Femur (tissue), 1 donor: ENCODE measurements around the gene FAM89A.
"Not testable (repeated sequence)": the region's sequence is repeated elsewhere in the genome, so short reads cannot be mapped to it uniquely, and the experiment has no call there.

Source experiments
- DNase-seq: peaks from one replicate; pipeline ENCODE4 v3.0.0-alpha.2; 2017

The FAM89A gene

DNA sequence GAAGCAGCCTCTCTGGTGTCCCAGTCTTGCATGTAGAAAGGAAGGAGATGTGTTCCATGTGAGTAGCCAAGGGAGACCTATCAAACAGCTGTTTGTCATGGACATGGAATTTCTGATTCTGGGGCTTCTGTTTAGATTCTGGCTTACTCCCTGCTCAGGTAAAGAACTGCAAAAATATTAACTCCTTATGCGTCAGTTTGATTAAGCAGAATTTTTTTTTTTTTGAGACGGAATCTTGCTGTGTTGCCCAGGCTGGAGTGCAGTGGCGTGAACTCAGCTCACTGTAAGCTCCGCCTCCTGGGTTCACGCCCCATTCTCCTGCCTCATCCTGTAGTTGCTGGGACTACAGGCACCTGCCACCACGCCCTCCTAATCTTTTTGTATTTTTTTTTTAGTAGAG, 54.3 kb downstream of the FAM89A start:
- no peak for DNase-seq

DNA sequence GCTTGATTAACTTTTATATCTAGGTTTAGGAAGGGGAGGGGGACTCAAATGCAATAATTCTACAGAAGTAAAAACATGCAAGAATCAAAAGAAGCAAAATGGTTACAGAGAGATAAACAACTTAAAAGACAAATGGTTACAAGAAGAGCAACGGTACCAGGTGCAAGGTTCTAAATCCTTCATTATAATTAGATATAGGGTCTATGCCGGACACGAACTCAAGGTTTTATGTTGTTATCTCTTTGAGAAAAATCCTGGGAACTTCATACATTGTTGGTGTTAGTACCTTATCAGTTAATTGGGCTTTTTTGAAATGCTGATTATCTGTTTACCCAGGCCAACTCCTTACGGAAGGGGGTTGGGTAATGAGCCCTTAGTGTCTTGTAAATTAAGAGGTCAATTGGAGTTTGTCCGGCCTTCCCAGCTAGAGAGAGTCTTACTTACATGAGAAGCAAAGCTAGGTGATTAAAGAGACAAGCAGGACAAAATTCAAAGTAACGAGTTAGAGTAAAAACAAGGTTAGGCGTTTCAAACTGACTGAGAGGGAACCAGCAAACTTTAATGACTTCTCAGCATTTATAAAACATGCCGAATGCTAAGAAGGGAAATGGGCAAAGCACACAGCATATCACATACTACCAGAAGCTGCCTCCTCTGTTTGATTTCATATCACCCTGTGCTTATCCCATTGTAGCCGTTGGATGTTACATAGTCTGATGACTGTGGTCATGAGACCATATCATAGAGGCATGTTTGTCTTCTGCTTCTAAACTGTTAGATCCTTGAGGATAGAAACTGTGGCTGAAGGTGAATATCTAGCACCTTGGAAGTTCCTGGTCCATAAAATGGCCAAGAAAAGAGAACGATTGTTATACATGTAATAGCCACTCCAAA, 55.2 kb downstream of the FAM89A start:
- not testable (repeated sequence) for DNase-seq

DNA sequence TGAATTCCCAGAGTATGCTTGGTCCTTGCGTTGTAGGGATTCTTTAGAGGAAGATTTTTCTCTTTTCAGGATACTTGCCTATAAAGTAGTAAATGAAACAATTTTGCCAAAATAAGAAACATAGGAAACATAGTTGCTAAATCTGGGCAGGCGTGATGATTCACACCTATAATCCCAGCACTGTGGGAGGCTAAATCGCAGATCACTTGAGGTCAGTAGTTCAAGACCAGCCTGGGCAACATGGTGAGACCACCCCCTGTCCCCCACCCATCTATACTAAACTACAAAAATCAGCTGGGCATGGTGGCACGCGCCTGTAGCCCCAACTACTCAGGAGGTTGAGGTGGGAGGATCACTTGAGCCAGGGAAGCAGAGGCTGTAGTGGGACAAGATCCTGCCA, 56.2 kb downstream of the FAM89A start:
- no peak for DNase-seq

DNA sequence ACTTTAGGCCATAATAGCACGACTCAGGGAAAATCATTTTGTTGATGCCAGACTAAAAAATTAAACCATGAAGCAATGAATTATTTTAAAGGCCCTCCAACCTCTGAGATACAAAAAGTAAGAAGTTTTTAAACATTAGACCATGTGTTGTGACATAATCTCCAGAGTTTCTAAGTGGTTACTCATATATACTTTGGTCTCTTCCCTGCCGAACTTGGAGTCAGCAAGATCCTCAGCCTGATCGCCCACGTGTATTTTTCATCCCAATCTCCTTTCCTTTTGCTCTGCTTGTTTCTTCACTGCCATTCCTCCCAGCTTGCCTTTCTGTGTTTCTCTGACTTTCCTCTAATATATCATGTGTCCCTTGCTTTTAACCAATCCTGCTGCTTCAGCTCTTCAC, 57.4 kb downstream of the FAM89A start:
- DNase-seq: no peak

DNA sequence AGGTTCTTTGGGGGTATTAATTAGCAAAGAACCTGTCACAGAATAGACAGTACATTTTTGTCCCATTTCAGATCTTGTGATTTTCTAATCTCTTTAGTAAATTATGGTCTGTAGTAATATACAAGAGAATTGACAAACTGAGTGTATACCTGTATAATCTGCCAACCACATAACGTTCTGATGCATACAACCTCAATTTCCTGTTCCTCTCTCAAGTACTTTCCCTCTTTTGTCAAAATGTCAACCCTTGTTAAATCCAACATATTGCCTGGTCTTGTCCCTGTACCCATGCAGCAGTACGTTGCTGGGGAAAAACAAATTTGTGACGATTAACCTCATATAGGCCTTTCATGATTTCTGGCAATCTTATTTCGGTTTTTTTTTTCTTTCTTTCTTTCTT, 60.1 kb downstream of the FAM89A start:
- DNase-seq: no peak

DNA sequence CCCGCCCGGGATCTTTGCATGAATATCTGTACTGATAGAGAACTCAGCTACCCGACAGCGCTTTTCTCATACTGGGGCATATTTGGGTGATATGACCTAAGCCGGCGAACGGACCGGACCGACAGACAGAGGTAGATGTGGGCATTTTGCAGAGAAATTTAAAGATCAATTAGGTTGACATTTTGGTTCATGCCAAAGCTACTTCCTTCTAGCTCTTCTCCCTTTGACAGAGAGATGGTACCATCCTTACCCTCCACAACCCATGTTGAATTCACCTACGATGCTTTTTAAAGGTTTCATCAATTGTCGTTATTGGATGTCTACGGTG, 60.7 kb downstream of the FAM89A start:
- no peak for DNase-seq

DNA sequence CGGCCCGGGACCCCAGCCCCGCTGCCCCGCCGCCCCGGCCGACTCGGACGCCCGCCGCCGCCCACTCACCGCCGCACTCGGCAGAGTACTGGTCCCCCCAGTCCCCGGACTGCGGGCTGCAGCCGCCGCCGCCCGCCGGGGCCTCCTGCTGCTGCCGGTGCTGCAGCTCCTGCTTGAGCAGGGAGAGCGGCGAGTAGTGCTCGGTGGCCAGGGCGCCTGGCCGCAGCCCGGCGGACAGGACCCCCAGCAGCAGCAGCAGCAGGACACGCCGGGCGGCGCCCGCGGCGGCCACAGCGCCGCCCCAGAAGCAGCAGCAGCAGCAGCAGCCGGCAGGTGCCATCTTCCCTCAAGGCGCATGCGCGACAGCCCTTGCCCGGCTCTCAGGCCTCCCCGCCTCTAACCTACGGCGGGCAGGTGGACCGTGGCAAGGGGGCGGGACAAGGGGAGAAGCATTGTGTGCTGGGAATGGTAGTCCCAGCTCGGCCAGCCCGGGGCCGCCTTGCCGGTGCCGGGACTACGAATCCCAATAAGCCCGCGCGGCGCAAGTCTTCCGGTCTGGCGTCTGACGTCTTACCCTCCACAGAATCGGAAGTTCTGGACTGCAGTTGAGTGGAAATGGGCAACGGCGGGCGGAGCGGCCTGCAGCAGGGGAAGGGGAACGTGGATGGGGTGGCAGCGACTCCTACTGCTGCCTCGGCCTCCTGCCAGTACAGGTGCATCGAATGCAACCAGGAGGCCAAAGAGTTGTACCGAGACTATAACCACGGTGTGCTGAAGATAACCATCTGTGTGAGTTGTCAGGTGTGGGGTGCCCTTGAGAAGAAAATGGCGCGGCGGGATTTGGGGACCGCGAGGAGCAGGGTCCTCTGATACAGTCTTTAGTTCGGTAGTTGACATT, 61.3 kb downstream of the FAM89A start, which contains the start of the genes ARV1 and TTC13:
ARV1 (plus strand) TSS at position 604 of the 898 bp plus-strand sequence; CDS start at position 616, 12 bp downstream.
TTC13 (minus strand) TSS at position 371 of the 898 bp plus-strand sequence; CDS start at position 340, 31 bp downstream.
- DNase-seq: peak; percentile 99

DNA sequence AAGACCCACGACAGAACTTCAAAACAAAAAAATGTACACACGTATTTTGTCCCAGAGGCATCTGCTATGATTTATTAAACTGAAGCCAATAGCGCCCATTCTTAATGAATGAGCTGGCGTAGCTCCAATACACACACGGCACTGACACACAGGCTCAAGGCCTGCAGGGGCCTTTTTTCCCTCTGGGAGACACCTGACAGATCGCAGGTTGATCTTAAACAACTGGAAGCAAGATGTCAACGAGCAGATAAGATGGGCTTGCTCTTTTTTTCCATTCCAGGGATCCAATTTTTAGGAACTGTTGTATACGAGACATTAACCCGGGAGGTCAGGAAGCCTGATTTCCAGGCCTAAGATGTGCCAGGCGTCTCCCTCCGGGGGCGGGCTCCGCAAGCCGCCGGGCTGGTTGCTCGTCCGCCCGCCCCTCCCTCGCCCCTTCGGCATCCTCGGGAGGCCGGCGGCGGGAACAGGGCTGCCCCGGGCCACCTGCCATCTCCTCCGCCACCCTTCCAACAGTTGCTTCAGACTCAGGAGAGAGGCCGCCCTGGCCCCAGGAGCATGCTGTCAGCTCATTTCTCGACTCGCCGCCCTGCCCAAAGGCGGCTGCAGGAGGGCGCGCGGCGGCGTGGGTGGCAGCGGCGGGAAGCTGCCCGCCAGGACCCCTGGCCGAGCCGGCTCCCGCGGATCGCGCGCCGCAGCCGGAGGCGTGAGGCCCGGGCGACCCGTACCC, 62.1 kb downstream of the FAM89A start:
- DNase-seq: peak; percentile 34

DNA sequence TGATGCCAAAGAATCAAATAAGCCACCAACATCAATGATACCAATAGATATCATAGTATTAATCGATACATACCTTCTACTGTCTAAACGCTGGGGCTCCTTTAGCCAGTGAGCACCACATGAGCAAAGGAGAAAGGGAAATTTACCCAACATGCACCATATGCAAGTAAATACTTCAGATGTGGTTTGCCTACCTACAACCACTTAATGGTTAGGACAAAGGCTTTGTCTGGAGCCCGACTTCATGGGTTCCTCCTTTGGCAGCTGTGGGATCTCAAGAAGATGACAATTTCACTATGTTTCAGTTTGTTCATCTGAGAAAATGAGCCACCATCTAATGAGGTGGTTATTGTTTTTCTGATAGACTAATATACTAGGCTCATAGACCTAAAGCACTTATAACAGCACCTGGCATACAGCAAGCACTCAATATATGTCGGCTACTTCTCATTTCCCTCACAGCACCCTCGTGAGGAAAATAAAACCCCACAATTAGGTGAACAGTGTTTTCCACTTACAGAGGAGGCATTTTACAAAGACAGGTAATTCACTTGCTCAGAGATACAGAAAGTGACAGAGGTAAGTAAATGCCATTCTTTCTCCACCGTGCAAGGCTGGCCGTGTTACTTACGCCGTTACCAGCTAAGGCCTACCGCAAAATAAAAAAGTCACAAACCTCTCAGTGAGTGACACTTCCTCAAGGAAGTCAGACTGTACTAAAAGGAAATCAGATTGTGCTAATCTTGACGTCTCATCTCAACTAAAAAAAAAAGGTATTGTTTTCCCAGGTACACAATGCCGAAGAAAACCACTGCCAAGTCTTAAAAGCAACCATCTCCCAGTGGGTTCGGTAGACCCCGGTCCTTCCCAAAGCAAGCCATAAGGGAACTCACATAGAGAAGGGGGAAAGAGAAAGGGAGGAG, 63.0 kb downstream of the FAM89A start:
- no peak for DNase-seq

DNA sequence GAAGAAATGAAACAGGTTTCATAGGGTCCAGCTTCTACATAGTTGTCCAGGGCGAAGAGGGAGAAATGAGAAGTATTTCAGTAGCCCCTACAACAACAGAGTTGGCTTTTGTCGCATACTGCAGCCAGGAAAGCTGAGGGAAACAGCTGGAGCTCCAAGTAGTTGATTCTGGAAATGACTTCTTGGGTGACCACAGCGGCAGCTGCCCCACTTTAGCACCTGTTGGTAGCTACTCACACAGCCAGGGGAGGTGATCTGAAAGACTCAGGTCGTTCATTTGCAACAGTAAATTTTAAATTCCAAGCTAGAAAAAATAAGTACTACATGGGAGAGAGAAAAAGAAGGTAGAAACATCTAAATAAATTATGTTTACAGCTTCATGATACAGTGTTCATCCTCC, 63.7 kb downstream of the FAM89A start:
- no peak for DNase-seq

DNA sequence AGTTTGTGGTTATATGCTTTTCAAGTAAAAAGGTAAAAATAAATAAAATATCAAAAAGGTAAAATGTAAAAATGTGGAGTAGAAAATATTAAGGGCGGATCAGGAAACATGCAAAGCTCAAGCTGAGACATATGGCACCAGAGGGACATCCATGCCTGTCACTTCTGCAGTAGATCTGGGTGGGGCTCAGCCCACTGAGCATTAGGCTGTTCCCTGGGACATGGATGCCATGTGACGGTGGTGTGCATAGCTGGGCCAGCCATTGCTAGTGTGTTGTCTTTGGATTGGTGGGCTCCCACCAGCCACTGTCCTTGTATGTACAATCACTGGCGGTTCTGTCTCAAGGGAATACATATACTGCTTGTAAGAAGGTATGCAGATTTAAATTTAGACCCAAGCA, 64.4 kb downstream of the FAM89A start:
- no peak for DNase-seq

DNA sequence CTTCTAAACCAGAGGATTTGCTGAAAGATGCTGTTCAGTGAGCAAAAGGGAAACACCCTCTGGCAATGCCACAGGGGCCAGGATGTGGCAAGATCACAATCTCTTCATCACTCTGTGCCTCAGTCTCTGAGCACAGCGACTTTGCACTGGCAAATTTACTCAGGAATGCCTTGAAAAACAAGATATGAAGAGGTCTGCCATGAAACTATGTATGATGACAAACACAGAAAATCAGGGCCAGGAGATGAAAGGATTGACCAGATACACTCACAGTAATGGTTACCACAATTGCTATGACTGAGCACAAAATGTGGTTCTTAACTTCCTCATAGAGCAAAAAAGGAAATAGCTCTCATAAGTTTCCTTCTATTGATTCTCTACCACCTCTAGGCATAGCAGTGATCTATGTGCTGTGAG, 67.2 kb downstream of the FAM89A start:
- DNase-seq: no peak

DNA sequence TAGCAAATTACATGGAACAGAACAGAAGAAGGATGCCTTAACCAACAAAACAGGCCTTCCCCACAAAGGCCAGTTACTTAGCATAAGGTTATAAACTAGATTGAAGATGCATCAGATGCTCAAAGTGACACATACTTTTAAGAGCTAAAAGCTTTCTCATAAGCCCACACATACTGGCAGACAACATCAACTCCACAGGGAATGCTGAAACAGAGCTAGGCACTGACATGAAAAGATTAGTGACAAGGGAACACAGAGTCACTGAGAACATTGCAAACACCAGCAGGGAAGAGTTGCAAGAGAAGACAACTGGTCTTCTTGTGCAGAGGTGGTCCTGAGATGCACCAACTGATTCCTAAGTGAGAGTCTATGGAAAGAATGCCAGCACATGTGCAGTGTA, 68.3 kb downstream of the FAM89A start:
- no peak for DNase-seq

DNA sequence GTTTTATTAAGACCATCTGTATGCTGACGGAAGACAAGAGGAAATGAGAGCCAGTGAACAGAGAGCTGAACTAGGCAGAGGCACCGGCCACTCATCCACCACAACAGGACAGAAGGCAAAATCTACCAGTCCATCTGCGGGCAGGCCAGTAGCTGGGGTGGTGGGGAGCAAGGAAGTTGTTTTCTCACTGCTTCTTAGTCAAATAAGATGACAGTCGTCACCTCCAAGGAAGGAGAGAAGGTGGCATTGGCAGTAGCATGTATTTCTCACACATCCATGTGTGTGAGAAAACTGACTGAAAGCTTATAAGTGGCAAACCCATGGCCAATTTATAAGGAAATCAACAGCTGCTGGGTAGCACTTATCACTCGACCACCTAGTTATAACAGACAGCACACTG, 69.6 kb downstream of the FAM89A start:
- DNase-seq: no peak
